SU-DHL-6 (cell line): ENCODE data around the gene CUBN.

Experiments
- H2AFZ ChIP-seq: fragments of 200-600 bp; sonication (generic); 2 replicates; pipeline ENCODE4 v1.6.1; 2014; ENCODE audit warnings: low read depth, mild to moderate bottlenecking, moderate library complexity, mixed read lengths, antibody characterized with exemption, low read length; ENCODE audit not compliant: severe bottlenecking
- H3F3A ChIP-seq: fragments of 200-600 bp; shearing (Covaris generic); 2 replicates; pipeline ENCODE4 v1.6.0; 2016; ENCODE audit warnings: antibody characterized with exemption, mild to moderate bottlenecking; ENCODE audit not compliant: insufficient read depth
- H3K27ac ChIP-seq: fragments of 200-600 bp; sonication (generic); 2 replicates; pipeline ENCODE4 v1.5.1; 2016; ENCODE audit warnings: low read depth, mild to moderate bottlenecking, low read length, moderate library complexity, mixed read lengths
- H3K27me3 ChIP-seq: fragments of 200-600 bp; sonication (generic), shearing (Covaris generic); 2 replicates; pipeline ENCODE4 v1.6.0; 2014; ENCODE audit warnings: mild to moderate bottlenecking, low read length
- H3K36me3 ChIP-seq: fragments of 200-600 bp; sonication (generic); 2 replicates; pipeline ENCODE4 v1.6.1; 2014; ENCODE audit warnings: mild to moderate bottlenecking, low read length, mixed read lengths
- H3K4me2 ChIP-seq: fragments of 300-600, 200-600 bp; shearing (Covaris generic), sonication (generic); 2 replicates; pipeline ENCODE4 v1.6.0; 2014; ENCODE audit warnings: low read length, low read depth, mild to moderate bottlenecking; ENCODE audit not compliant: poor library complexity, severe bottlenecking
- H3K4me3 ChIP-seq: fragments of 200-600 bp; sonication (generic); 2 replicates; pipeline ENCODE4 v1.5.1; 2014; ENCODE audit warnings: antibody characterized with exemption, low read length, mild to moderate bottlenecking, mixed read lengths; ENCODE audit not compliant: insufficient read depth, poor library complexity, severe bottlenecking
- H3K79me2 ChIP-seq: fragments of 200-600 bp; sonication (generic); 2 replicates; pipeline ENCODE4 v1.6.1; 2014; ENCODE audit warnings: mild to moderate bottlenecking, low read length, moderate library complexity; ENCODE audit not compliant: insufficient read depth
- H3K9ac ChIP-seq: fragments of 200-600 bp; sonication (generic); 2 replicates; pipeline ENCODE4 v1.7.0; 2014; ENCODE audit warnings: mild to moderate bottlenecking, low read length
- H3K9me2 ChIP-seq: fragments of 200-600 bp; sonication (generic); replicated peaks from 2 replicates; pipeline ENCODE4 v1.6.1; 2014; ENCODE audit warnings: low read length; ENCODE audit not compliant: insufficient read depth
- H3K9me3 ChIP-seq: fragments of 200-600 bp; sonication (generic); 2 replicates; pipeline ENCODE4 v1.6.1; 2014; ENCODE audit warnings: low read length, mixed read lengths; ENCODE audit not compliant: insufficient read depth
- H4K20me1 ChIP-seq: fragments of 200-600 bp; sonication (generic); 2 replicates; pipeline ENCODE4 v1.6.1; 2014; ENCODE audit warnings: low read depth, mild to moderate bottlenecking, antibody characterized with exemption, low read length, moderate library complexity, mixed read lengths
- EZH2phosphoT487 ChIP-seq: fragments of 200-600 bp; sonication (generic), shearing (Covaris generic); conservative IDR thresholded peaks from 2 replicates; pipeline ENCODE4 v1.6.1; 2018; ENCODE audit warnings: mild to moderate bottlenecking, antibody characterized with exemption, low read length, moderate library complexity, mixed read lengths
- TF ChIP-seq, protein P1 (sequence below): fragments of 200-600 bp; sonication (generic); IDR thresholded peaks from one replicate; pipeline ENCODE4 v1.5.1; 2017; ENCODE audit warnings: antibody characterized with exemption, mild to moderate bottlenecking, low read length, moderate library complexity; ENCODE audit not compliant: insufficient read depth, poor library complexity, severe bottlenecking

The CUBN gene

GRCh38 chr10:16943295-16944285, 186.0 kb downstream of the CUBN start:
- no peaks in the 10 kb centered on the region for H4K20me1 ChIP-seq
- H3F3A ChIP-seq: no peaks in the 10 kb centered on the region
- no peaks in the 10 kb centered on the region for H3K9me3 ChIP-seq
- TF ChIP-seq, protein P1, sequence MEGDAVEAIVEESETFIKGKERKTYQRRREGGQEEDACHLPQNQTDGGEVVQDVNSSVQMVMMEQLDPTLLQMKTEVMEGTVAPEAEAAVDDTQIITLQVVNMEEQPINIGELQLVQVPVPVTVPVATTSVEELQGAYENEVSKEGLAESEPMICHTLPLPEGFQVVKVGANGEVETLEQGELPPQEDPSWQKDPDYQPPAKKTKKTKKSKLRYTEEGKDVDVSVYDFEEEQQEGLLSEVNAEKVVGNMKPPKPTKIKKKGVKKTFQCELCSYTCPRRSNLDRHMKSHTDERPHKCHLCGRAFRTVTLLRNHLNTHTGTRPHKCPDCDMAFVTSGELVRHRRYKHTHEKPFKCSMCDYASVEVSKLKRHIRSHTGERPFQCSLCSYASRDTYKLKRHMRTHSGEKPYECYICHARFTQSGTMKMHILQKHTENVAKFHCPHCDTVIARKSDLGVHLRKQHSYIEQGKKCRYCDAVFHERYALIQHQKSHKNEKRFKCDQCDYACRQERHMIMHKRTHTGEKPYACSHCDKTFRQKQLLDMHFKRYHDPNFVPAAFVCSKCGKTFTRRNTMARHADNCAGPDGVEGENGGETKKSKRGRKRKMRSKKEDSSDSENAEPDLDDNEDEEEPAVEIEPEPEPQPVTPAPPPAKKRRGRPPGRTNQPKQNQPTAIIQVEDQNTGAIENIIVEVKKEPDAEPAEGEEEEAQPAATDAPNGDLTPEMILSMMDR: no peak
- TF ChIP-seq EZH2phosphoT487: no peak
- no peaks in the 10 kb centered on the region for H3K36me3 ChIP-seq
- H3K9ac ChIP-seq: no peak overlapping the region
- H3K9me2 ChIP-seq: no peaks in the 10 kb centered on the region
- H3K4me2 ChIP-seq: no peak overlapping the region
- H3K27me3 ChIP-seq: no peaks in the 10 kb centered on the region
- H3K79me2 ChIP-seq: no peaks in the 10 kb centered on the region
- no peak overlapping the region for H3K27ac ChIP-seq
- no peak overlapping the region for H3K4me3 ChIP-seq
- no peak overlapping the region for H2AFZ ChIP-seq

GRCh38 chr10:16942381-16943078, 187.1 kb downstream of the CUBN start:
- Histone ChIP-seq H3K4me2 (no peak overlapping the region), H3F3A (no peaks in the 10 kb centered on the region), H3K79me2 (no peaks in the 10 kb centered on the region), H3K9ac (no peak overlapping the region), H3K27me3 (no peaks in the 10 kb centered on the region), H3K9me3 (no peaks in the 10 kb centered on the region), H3K4me3 (no peak overlapping the region), H3K27ac (no peak overlapping the region), H3K36me3 (no peaks in the 10 kb centered on the region), H2AFZ (no peak overlapping the region), H4K20me1 (no peaks in the 10 kb centered on the region), H3K9me2 (no peaks in the 10 kb centered on the region)
- no peak for TF ChIP-seq EZH2phosphoT487
- TF ChIP-seq, protein P1: no peak

GRCh38 chr10:16941870-16942269, 187.7 kb downstream of the CUBN start:
- H3K79me2 ChIP-seq: no peaks in the 10 kb centered on the region
- no peak overlapping the region for H3K4me2 ChIP-seq
- no peak overlapping the region for H3K4me3 ChIP-seq
- H3K9ac ChIP-seq: no peak overlapping the region
- no peaks in the 10 kb centered on the region for H4K20me1 ChIP-seq
- H3F3A ChIP-seq: no peaks in the 10 kb centered on the region
- H3K36me3 ChIP-seq: no peaks in the 10 kb centered on the region
- no peak overlapping the region for H3K27ac ChIP-seq
- no peaks in the 10 kb centered on the region for H3K9me3 ChIP-seq
- TF ChIP-seq EZH2phosphoT487: no peak
- TF ChIP-seq, protein P1: no peak
- H3K27me3 ChIP-seq: no peaks in the 10 kb centered on the region
- H3K9me2 ChIP-seq: no peaks in the 10 kb centered on the region
- H2AFZ ChIP-seq: no peak overlapping the region
